HG03342 (cell line): ENCODE data around the gene PLK5.
A peak's percentile ranks its signal among the peaks of the same experiment; 100 is the strongest.
"Not testable (repeated sequence)": the region's sequence is repeated elsewhere in the genome, so short reads cannot be mapped to it uniquely, and the experiment has no call there.

Experiments used
- ATAC-seq: cut with Tn5 transposase; IDR thresholded peaks from one replicate; pipeline ENCODE4 v1.9.1; 2021; ENCODE audit warnings: mild to moderate bottlenecking, moderate library complexity; ENCODE audit not compliant: unreplicated experiment

PLK5 gene

DNA sequence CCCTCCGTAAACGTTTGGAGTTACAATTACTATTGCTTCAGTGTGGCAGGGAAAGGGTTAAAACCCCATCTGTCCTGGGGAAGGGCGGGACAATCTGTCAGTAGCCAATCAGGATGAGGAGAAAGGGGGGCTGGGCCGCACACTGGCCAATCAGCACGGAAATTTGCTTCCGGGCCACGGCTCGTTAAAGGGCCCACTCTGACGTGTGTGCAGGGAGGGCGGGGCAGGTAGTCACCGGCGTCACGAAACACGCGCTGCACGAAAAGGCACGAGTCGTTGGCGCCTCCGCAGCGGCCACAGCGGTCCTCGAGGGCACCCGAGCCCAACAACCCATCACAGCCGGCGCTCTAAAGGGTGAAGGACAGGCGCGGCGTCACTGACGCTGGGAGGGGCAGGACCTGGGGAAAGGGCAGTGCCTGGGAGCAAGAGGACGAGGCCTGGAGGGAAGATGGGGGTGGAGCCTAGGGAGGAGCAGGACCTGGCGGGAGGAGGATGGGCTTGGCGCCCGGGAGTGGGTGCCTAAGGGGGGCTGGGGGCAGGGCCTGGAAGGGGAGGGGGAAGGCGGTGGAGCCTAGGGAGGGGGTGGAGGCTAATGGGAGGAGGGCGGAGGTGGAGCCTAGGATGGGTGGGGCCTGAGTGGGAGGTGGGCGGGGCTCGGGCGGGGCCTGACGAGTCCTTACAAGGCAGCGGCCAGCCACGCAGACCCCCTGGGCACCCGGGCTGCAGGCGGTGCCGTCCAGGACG lies 15.9 kb upstream of the PLK5 start:
- ATAC-seq, result peak; percentile 64

GRCh38 chr19:1508507-1508856 lies 15.4 kb upstream of the PLK5 start:
- ATAC-seq, result no peak

- no peak for ATAC-seq
These were observed 14.1 kb upstream of the PLK5 start for GRCh38 chr19:1509602-1510441.

DNA sequence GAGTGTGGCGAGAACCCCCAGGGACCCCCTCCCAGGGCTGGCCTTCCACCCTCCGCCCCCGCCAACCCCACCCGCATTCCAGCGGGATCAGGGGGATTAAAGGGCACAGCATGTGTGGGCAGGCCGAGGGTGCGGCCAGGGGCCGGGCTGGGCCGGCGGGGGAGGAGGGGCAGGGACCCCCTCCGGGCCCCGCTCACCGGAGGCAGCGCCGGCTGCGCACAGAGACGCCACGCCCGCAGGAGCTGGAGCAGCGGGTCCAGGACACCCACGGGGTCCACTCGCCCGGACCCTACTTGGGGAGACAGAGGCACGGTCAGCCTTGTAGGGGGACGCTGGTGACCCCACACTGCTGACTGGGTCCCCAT lies 13.5 kb upstream of the PLK5 start:
- ATAC-seq, result no peak

DNA sequence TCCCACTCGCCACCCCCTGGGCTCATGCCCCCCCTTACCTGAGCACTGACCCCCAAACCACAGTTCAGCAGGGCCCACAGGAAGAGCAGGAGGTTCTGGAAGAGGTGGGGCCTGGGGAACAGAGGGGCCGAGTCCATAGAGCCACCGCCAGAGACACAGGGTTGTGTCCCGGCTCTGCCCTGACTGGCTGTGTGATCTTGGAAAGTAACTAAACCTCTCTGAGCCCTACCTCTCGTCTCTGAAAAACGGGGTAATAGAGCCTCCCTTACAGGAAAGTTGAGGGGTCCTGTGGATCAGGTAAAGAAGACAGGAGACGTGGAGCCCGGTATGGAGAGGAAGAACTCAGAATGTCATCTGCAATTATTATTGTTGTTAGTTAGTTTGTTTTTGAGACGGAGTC lies 13.1 kb upstream of the PLK5 start:
- ATAC-seq, result no peak

DNA sequence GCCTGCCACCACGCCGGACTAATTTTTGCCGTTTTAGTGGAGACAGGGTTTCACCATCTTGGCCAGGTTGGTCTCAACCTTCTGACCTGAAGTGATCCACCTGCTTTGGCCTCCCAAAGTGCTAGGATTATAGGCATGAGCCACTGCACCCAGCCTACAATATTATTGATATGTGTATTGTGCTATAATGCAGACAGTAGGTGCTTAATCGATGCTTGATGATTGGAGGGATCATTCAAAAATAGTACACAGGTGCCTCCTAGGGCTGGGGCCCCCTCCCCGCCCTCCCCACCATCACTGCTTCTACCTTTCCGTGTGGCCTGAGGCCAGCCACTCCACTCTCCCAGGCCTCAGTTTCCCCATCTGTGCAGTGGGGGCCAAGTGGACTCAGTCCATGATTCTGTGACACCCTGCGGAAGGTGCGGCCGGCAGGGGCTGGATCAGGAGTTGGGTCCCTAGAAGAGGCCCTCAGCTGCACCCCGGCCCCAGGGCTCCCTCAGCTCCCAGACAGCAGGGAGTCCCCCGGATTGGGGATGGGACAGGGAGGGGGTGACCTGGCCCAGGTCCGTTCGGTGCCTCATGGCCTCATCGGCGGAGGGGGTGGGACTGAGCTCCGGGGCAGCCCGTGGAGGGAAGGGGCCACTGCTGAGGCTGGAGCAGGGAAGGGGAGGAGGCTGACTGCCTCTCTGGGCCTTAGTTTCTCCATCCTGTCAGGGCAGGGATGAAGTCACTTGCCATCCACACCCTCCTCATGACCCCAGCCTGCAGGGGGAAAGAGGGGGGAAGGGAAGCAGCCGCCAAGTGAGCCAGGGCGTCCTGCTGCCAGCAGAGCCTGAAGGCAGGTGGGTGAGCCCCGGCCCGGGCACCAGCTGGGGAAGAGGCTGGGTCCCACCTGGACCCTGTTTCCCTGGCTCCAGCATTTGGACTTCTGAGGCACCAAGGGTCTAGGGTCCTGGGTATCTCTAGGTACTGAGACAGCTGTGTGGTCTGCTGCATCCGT lies 12.3 kb upstream of the PLK5 start:
- ATAC-seq, result no peak

GRCh38 chr19:1512671-1513498 lies 11.0 kb upstream of the PLK5 start, which contains the start of gene ADAMTSL5:
Gene ADAMTSL5, minus strand, starts transcription at chr19:1513019. Its CDS starts 2,076 bp downstream, at chr19:1510943.
- ATAC-seq, result no peak

GRCh38 chr19:1513499-1514294 lies 10.2 kb upstream of the PLK5 start:
- ATAC-seq, result no peak

- no peak for ATAC-seq
These were observed 9.6 kb upstream of the PLK5 start for GRCh38 chr19:1514295-1514661.

- ATAC-seq, result no peak
These were observed 8.7 kb upstream of the PLK5 start for GRCh38 chr19:1514986-1515721.

GRCh38 chr19:1516395-1516753 lies 7.5 kb upstream of the PLK5 start:
- no peak for ATAC-seq

DNA sequence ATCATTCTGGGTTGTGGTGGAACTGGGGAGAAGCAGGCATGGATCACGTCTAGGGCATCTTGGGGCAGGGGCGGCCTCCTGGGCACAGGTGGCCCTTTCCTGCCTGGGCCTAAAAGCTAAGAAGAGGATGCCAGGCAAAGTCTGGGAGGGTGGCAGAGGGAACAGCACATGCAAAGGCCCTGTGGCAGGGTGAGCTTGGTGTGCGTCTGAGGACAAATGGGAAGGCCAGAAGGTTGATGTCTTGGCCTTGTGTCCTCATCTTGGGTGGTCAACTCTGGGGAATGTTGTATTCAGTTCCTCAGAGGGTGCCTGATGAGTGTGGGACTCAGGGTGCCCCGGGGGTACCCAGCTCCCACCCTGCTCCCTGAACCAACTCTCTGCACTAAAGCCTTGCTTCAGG lies 5.4 kb upstream of the PLK5 start:
- ATAC-seq, result no peak

GRCh38 chr19:1519802-1520201 lies 4.1 kb upstream of the PLK5 start:
- not testable (repeated sequence) for ATAC-seq

DNA sequence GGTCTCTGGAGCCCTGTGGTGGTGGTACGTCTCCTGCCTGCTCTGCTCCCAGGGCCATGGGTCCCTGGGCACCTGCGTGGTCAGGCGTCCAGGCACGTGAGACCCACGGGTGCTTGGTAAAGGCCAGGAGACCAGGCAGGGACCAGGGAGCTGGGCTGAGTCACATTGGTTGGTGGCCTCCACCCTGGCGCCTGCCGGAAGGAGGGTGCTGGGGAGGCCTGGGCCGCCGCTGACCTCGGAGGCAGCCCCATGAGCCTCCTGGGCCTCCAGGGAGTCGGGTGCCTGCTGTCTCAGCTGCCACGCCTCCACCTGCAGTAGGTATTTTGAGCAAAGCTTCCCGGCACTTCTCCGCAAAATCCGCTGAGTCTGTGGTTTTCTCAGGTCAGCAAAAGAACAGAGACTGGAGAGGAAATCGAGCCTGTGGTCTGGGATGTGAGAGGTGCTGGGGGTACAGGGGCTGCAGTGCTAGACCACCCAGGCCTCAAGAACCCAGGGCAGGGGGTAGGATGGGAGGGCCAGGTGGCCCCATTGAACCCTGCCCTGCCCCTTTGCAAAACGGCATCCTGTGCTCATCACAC lies 3.6 kb upstream of the PLK5 start:
- ATAC-seq, result no peak

GRCh38 chr19:1521636-1522035 lies 2.2 kb upstream of the PLK5 start:
- no peak for ATAC-seq

DNA sequence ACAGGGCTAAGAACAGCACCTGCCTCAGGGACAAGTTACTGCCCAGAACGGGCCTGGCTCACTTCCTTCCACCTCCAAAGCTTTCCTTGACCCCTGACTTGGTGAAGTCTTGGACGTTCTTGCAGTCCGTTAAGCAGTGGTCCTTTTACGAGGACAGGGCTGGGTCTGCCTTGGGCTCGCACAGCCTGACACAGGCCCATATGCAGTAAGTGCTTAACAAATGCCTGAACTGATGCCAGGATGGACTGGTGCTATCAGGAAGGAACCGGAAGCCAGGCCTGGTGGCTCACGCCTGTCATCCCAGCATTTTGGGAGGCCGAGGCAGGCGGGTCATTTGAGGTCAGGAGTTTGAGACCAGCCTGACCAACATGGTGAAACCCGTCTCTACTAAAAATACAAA lies 1.8 kb upstream of the PLK5 start:
- ATAC-seq, result no peak

DNA sequence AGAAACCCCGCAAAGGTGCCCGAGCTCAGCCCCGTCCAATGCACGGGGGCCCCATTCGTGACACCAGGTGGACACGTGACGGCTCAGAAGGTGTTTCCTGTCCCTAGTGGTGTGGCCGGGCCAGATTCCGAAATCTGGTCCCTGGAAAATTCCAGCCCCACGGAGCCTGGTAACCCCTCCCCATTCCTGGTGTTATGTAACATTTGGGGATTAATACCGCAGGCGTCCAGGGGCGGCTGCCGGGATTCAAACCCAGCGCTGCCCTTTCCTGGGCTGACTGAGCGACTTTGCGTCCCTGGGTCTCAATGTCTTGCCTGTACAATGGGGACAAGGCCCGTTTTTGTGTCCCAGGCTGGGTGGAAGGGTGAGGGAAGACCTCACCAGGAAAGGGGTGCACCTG lies 1.0 kb upstream of the PLK5 start:
- no peak for ATAC-seq

DNA sequence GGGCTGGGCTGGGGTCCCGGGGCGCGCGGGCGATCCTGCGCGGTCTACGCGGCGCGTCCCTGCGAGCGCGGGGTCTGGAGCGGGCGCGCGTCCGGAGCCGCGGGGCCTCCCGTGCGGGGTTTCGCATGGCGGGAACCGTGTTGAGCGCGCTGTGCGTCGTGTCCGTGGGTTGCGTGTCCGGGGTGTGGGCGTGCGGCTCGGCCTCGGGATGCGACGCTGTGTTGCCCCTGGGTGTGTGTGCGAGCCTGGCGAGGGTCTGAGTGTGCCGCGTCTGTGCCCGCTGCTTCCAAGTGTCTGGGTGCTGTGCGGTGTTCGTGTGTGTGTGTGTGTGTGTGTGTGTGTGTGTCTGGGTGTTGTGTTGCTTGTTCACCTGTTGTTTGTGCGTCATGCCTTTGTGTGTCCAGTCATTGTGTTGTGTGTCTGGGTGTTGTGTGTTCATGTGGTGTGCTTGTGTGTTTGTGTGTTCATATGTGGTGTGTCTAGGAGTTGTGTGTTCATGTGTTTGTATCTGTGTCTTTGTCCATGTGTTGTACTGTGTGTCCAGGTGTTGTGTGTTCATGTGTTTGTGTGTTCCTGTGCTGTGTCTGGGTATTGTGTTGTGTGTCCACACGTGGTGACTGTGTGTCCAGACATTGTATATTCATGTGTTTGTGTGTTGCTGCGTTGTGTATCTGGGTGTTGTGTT lies 552 bp downstream of the PLK5 start:
- no peak for ATAC-seq
